ENCODE results near the gene STAT5B.

Gene STAT5B

DNA sequence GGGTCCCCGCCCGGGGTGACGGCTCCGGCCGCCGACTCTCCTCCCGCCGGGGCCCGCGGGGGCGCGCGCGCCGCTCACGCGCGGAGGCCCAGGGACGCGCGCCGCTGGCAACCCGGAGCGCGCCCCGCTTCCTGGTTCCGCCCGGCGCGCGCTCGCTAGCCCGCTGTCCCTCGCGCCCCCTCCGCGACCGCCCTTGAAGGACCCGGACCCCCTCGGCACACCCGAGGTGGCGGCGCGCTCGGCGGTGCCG, at the start of gene STAT5B:
STAT5B (minus strand) TSS at position 33 of the 250 bp plus-strand sequence. CDS start 44,264 bp downstream, outside the sequence.
- TF ChIP-seq YY1 (IDR thresholded peaks at IDR 0.05; ENCODE audit: low read depth) (no peak), RAD21 (IDR thresholded peaks at IDR 0.05; ENCODE audit: low read depth) (no peak), FOXM1 (IDR thresholded peaks at IDR 0.05; ENCODE audit: borderline replicate concordance, low read depth) (no peak), CREB1 (IDR thresholded peaks at IDR 0.05; ENCODE audit: low read depth) (no peak), TAF1 (IDR thresholded peaks at IDR 0.05; ENCODE audit: low read depth) (no peak), NFIC (IDR thresholded peaks at IDR 0.05) (no peak), CEBPB (IDR thresholded peaks at IDR 0.05) (no peak), EGR1 (IDR thresholded peaks at IDR 0.05) (no peak), EP300 (IDR thresholded peaks at IDR 0.05; ENCODE audit: borderline replicate concordance) (no peak), ZBTB7A (IDR thresholded peaks at IDR 0.05; ENCODE audit: low read depth) (no peak), TCF12 (IDR thresholded peaks at IDR 0.05; ENCODE audit: low read depth) (no peak), TEAD4 (IDR thresholded peaks at IDR 0.05) (no peak), USF1 (IDR thresholded peaks at IDR 0.05) (no peak)
- TF ChIP-seq, protein P1, sequence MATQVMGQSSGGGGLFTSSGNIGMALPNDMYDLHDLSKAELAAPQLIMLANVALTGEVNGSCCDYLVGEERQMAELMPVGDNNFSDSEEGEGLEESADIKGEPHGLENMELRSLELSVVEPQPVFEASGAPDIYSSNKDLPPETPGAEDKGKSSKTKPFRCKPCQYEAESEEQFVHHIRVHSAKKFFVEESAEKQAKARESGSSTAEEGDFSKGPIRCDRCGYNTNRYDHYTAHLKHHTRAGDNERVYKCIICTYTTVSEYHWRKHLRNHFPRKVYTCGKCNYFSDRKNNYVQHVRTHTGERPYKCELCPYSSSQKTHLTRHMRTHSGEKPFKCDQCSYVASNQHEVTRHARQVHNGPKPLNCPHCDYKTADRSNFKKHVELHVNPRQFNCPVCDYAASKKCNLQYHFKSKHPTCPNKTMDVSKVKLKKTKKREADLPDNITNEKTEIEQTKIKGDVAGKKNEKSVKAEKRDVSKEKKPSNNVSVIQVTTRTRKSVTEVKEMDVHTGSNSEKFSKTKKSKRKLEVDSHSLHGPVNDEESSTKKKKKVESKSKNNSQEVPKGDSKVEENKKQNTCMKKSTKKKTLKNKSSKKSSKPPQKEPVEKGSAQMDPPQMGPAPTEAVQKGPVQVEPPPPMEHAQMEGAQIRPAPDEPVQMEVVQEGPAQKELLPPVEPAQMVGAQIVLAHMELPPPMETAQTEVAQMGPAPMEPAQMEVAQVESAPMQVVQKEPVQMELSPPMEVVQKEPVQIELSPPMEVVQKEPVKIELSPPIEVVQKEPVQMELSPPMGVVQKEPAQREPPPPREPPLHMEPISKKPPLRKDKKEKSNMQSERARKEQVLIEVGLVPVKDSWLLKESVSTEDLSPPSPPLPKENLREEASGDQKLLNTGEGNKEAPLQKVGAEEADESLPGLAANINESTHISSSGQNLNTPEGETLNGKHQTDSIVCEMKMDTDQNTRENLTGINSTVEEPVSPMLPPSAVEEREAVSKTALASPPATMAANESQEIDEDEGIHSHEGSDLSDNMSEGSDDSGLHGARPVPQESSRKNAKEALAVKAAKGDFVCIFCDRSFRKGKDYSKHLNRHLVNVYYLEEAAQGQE (IDR thresholded peaks at IDR 0.05; ENCODE audit: low read depth) = no peak
- TF ChIP-seq, protein P2, sequence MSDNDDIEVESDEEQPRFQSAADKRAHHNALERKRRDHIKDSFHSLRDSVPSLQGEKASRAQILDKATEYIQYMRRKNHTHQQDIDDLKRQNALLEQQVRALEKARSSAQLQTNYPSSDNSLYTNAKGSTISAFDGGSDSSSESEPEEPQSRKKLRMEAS (IDR thresholded peaks at IDR 0.05) = no peak

DNA sequence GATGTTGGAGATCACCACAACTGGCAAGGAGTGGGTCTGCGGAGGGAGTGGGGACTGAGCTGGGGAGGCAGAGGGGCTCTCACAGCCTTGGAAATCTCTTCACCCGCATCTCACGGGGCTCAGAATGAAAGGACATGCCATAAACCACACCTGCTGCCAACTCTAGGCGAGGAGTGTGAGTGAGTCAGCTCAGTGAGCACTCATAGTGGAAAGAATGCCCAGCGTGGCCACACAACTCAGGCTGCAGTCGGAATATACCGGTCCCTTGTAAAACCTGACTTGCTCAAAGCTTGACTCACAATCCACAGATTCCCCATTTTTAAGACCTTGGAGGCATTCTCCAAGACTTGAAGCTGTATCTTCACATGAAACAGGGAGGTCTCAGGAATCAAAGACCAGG, 48.8 kb upstream of the STAT5B start:
- TF ChIP-seq TCF12 (IDR thresholded peaks at IDR 0.05; ENCODE audit: low read depth) (no peak), TEAD4 (IDR thresholded peaks at IDR 0.05) (0 out of 2 replicates have a peak, but pooled peaks have one; percentile 30), CEBPB (IDR thresholded peaks at IDR 0.05) (no peak)

DNA sequence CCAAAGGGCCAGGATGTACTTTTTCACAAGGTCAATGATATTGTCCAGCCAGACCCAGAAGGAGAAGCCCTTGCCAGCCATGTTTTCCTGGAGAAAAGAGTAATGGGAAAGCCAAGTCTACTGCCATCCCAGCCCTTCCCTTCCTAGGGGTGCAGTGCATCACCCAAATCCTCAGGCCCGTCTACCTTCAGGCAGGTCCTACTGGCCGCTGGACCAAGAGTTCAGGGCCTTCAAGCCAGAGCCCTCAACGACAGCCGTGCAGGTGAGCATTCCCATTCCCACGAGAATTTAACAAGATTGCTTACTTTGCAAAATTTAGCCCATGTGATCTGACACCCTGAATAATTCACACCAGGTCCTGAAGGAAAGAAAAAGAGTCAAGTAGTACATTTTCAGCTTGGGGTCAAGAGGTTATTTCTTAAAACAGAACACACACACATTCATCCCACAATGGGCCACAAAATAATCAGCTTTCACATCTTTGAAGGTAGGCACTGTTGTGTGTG, 47.1 kb upstream of the STAT5B start:
- no peak for TF ChIP-seq CREB1 (IDR thresholded peaks at IDR 0.05; ENCODE audit: low read depth)
- no peak for TF ChIP-seq FOXM1 (IDR thresholded peaks at IDR 0.05; ENCODE audit: borderline replicate concordance, low read depth)
- TF ChIP-seq EGR1 (IDR thresholded peaks at IDR 0.05) = no peak
- TF ChIP-seq USF1 (IDR thresholded peaks at IDR 0.05) = no peak
- TF ChIP-seq, protein P1 (IDR thresholded peaks at IDR 0.05; ENCODE audit: low read depth) = no peak
- no peak for TF ChIP-seq EP300 (IDR thresholded peaks at IDR 0.05; ENCODE audit: borderline replicate concordance)
- no peak for TF ChIP-seq RAD21 (IDR thresholded peaks at IDR 0.05; ENCODE audit: low read depth)

GRCh38 chr17:42322382-42323267, 46.4 kb upstream of the STAT5B start:
- TF ChIP-seq ZBTB7A (IDR thresholded peaks at IDR 0.05; ENCODE audit: low read depth) (no peak; the same call in 1 of the 2 replicates), RAD21 (IDR thresholded peaks at IDR 0.05; ENCODE audit: low read depth) (peak; percentile 98)

GRCh38 chr17:42321555-42321954, 45.4 kb upstream of the STAT5B start:
- TF ChIP-seq TAF1 (IDR thresholded peaks at IDR 0.05; ENCODE audit: low read depth) (no peak), ZBTB7A (IDR thresholded peaks at IDR 0.05; ENCODE audit: low read depth) (no peak), YY1 (IDR thresholded peaks at IDR 0.05; ENCODE audit: low read depth) (no peak)
- TF ChIP-seq, protein P2 (IDR thresholded peaks at IDR 0.05) = no peak

DNA sequence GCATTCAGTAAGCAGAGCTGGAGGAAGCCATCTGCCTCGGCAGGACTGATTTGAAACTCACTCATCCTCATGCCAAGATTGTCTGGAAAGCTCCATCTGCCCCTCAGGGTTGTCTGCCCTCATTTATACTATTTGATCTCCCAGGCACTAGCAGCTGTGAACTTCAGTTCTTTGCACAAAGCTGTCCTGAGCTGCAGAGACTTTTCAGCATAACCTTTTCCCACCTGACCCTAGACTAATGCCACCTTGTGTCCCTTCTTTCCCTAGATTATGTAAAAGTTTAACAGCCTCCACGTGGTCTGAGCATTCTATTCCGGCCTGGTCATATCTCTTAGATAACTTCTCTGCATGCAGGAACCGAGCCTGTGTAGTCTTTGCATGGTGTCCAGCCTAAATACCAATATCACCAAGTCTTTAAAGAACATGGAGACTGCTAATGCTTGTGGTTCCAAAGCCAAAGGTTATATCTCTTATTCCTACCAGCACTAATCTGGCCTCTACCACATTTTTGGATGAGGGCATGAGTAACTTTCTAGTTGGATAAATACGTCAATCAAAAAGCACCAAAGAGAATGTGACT, 41.2 kb upstream of the STAT5B start:
- TF ChIP-seq TAF1 (IDR thresholded peaks at IDR 0.05; ENCODE audit: low read depth) (no peak), EP300 (IDR thresholded peaks at IDR 0.05; ENCODE audit: borderline replicate concordance) (no peak), CREB1 (IDR thresholded peaks at IDR 0.05; ENCODE audit: low read depth) (no peak), NFIC (IDR thresholded peaks at IDR 0.05) (no peak), ZBTB7A (IDR thresholded peaks at IDR 0.05; ENCODE audit: low read depth) (no peak), RAD21 (IDR thresholded peaks at IDR 0.05; ENCODE audit: low read depth) (no peak), USF1 (IDR thresholded peaks at IDR 0.05) (no peak), TCF12 (IDR thresholded peaks at IDR 0.05; ENCODE audit: low read depth) (no peak)
- TF ChIP-seq, protein P1 (IDR thresholded peaks at IDR 0.05; ENCODE audit: low read depth) = no peak

All from Ishikawa (cell line).